HG03354 (cell line): ENCODE measurements around the gene MAD2L1.

Experiments
- ATAC-seq: cut with Tn5 transposase; IDR thresholded peaks from one replicate; pipeline ENCODE4 v1.9.1; 2021; ENCODE audit warnings: mild to moderate bottlenecking; ENCODE audit not compliant: unreplicated experiment, poor library complexity, severe bottlenecking

The MAD2L1 gene

DNA sequence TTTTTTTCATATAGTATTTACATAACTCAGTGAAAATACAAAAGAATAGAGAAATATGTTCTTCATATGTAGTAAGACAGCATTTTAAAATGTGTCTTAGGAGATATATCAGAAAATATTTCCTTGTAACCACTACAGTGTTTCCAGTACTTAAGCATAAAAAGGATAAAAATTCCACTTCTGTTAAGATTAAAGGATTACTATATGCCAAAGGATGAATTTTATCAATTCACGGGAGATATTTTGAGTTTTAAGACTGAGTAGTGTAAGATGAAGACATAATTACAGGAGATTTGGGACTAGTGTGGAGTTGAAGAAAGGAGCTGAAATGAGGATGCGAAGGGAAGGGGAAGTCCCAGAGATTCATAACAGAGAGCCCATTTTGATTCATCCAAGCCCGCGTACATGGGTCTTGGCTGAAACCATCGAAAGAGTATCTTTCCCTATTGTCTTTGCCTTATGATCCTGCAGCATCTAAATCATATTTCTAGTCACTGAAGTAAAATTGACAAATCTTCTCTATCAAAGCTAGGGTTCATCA lies 58.7 kb downstream of the MAD2L1 start:
- ATAC-seq: no peak

DNA sequence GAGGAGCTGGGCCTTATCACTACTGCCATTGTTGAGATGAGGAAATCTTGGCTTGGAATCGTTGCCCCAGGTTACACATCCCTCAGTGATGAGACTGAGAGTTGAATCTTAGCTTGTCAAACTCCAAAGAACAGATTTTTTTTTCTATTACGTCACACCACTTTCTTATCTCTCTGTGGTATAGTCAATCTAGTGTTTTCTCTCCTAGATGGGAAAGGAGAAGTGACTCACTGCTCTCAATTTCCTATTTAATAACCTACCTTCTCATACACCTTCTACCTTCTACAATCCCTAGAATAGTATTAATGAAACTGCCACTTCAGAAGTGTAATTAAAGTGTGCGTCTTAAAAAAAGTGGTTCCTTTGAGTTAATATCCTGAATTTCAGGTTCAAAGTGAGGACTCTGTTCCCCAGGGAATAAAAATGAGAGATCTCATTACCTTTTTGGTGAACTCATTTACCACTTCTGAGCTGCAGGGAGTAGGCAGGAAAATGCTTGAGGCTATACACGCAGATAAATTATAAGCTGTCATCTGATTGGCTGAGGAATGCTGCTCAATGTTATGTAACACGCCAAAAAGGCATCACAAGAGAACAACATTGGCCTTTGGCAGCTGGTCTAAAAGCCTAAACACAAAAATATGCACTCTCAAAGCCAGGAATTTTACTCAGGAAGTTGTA lies 59.3 kb downstream of the MAD2L1 start:
- no peak for ATAC-seq
